ENCODE data around the gene MKNK2. TPM values are rescaled to one million over a fixed set of nuclear protein-coding genes. Genes with fewer than 3 reads are reported as not detected.

MKNK2 gene
- total RNA-seq, 4 donors from 2014 or later = 126 to 265 (median 152) TPM

DNA sequence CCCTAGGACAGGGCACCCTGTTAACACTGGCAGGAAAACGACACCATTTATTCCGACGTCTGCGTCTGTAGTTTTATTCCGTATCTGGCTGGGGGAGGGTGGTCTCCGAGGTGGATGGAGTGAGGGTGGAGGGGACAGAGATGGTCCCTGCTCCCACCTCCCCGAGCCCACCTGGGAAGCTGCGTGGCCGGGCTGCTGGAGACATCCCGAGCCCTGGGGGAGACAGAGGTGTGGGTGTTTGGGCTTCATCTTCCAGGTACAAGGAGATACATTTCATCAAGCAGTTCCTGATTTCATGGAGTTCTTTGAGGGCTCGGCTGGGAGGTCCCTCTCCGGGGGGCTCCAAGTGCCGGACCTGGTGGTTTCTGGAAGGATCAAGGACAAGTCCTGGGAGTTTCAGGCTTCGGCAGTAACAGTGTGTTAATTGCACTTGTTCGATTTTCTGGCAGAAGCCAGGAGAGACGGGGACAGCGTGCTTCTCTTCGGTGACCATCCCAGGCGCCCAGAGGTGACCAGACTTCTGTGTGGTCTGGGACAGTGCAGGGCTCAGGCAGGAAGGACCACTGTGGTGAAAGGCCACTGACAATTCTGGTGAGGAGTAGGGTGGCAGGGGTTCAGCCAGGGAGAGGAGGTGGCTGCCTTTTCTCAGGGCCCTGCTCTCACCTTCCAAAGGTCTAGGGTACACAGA, 20.1 kb upstream of the MKNK2 start:
- H3K9me3 ChIP-seq = no peaks in the 10 kb centered on the region
- peaks cover 0 to 16% (median 11%) of the 10 kb centered on the region in 4 donors for H3K4me1 ChIP-seq
- TF ChIP-seq POLR2A (IDR thresholded peaks at IDR 0.05) (no peak), EP300 (IDR thresholded peaks at IDR 0.05) (no peak)
- TF ChIP-seq, protein P1, sequence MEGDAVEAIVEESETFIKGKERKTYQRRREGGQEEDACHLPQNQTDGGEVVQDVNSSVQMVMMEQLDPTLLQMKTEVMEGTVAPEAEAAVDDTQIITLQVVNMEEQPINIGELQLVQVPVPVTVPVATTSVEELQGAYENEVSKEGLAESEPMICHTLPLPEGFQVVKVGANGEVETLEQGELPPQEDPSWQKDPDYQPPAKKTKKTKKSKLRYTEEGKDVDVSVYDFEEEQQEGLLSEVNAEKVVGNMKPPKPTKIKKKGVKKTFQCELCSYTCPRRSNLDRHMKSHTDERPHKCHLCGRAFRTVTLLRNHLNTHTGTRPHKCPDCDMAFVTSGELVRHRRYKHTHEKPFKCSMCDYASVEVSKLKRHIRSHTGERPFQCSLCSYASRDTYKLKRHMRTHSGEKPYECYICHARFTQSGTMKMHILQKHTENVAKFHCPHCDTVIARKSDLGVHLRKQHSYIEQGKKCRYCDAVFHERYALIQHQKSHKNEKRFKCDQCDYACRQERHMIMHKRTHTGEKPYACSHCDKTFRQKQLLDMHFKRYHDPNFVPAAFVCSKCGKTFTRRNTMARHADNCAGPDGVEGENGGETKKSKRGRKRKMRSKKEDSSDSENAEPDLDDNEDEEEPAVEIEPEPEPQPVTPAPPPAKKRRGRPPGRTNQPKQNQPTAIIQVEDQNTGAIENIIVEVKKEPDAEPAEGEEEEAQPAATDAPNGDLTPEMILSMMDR (IDR thresholded peaks at IDR 0.05) = no peak
- DNase-seq (ENCODE audit: low spot score in 2 of 2) = no peak
- no peaks in the 10 kb centered on the region for H3K27me3 ChIP-seq
- H3K36me3 ChIP-seq = peaks cover 4 to 54% (median 25%) of the 10 kb centered on the region in 3 donors
- no peak overlapping the region for H3K4me3 ChIP-seq
- WGBS, 2 donors = 80 to 81% methylated on average over 19 of the region's 19 CpGs
- peak overlapping the region in 1 of 4 donors; percentile 66 for H3K27ac ChIP-seq

DNA sequence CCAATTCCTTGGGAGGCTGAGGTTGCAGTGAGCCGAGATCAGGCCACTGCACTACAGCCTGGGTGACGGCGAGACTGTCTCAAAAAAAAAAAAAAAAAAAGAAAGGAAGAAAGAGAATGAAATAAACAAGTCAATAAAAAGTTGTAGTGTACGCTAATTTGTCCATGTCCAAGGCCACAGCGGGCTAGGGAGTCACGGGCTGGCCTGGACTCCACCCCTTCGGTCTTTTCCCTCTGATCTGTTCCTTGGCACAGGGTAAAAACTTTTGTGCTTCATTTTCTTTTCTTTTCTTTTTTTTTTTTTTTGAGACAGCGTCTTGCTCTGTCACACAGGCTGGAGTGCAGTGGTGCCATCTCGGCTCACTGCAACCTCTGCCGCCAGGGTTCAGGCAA, 19.4 kb upstream of the MKNK2 start:
- Histone ChIP-seq H3K9me3 (no peaks in the 10 kb centered on the region), H3K4me1 (peaks cover 0 to 18% (median 12%) of the 10 kb centered on the region in 4 donors), H3K27me3 (no peaks in the 10 kb centered on the region), H3K4me3 (no peak overlapping the region), H3K27ac (peak overlapping the region in 3 of 4 donors; percentile 66 to 76 (median 72)), H3K36me3 (peaks cover 4 to 47% (median 21%) of the 10 kb centered on the region in 3 donors)
- TF ChIP-seq EP300 (IDR thresholded peaks at IDR 0.05) (no peak), POLR2A (IDR thresholded peaks at IDR 0.05) (no peak)
- TF ChIP-seq, protein P1 (IDR thresholded peaks at IDR 0.05) = no peak
- 78 to 83% methylated on average over 10 of the region's 10 CpGs for WGBS, 2 donors
- no peak for DNase-seq (ENCODE audit: low spot score in 2 of 2)

DNA sequence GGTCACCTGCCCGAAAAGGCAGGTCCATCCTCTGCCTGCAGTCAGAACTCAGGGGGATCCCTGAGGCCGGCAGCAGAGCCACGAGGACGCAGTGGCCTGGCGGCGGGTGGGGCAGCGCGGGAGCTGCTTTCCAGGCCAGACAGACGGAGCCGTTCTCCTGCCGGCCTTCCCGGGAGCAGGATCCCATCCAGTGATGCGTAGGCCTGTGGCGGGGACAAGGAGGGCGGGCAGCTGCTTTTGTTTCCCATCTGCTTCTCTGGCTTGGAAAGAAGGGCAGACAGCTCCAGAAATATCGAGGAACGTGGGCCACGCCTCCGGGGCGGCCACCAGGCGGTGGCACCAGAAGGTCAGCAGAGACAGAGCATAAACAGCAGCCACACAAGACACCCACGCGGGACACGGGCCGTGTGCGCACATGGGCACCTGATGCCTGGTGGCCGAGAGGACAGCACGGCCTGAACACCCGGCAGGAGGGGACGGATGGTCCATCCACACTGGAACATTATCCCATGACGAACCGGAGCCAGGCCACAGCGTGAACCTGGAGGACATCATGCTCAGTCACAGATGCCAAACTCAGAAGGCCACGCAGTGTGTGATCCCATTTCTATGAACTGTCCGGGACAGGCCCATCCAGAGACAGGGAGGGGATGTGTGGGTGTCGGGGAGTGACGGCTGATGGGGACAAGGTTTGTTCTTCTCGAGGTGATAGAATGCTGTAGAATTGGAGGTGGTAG, 13.9 kb upstream of the MKNK2 start:
- DNase-seq (ENCODE audit: low spot score in 2 of 2) = no peak
- 43 to 51% methylated on average over 20 to 36 of the region's 38 CpGs for WGBS, 2 donors

DNA sequence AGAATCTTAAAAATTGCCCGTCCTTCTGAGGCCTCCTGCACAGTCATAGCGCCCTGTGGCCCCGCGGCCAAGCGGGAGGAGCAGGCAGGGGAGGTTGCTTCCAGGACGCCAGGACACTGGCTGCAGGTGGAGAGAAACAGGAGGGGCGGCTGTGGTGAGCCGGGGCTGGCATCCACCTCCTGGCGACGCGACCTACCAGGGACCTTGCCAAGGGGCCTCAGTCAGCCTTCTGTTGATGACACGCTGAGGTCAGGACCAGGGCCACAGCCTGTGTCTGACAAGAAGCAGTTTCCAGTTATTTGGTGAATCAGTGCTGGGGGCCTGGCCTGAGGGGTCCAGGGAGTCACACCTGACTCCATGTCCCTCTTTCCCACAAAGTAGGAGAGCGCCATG, 13.3 kb upstream of the MKNK2 start:
- Histone ChIP-seq H3K4me3 (peak overlapping the region in 1 of 4 donors; percentile 26), H3K27ac (peak overlapping the region; percentile 79 to 100 (median 96)), H3K36me3 (no peaks in the 10 kb centered on the region), H3K27me3 (no peaks in the 10 kb centered on the region), H3K4me1 (peaks cover 0 to 55% (median 42%) of the 10 kb centered on the region in 4 donors), H3K9me3 (no peaks in the 10 kb centered on the region)
- no peak for DNase-seq (ENCODE audit: low spot score in 2 of 2)
- WGBS, 2 donors = 57 to 75% methylated on average over 12 to 13 of the region's 13 CpGs
- TF ChIP-seq POLR2A (IDR thresholded peaks at IDR 0.05) (no peak), EP300 (IDR thresholded peaks at IDR 0.05) (no peak)
- TF ChIP-seq, protein P1 (IDR thresholded peaks at IDR 0.05) = no peak

More for the DNA sequence above, 13.9 kb upstream of the MKNK2 start:
- TF ChIP-seq, protein P1 (IDR thresholded peaks at IDR 0.05) = peak in 3 of 5 experiments; percentile 17 to 70 (median 51)
- peak; percentile 99 for TF ChIP-seq EP300 (IDR thresholded peaks at IDR 0.05)
- peak in 1 of 2 donors; percentile 79 for TF ChIP-seq POLR2A (IDR thresholded peaks at IDR 0.05)
- Histone ChIP-seq H3K27ac (peak overlapping the region; percentile 79 to 100 (median 96)), H3K27me3 (no peaks in the 10 kb centered on the region), H3K4me3 (peak overlapping the region in 1 of 4 donors; percentile 26), H3K9me3 (no peaks in the 10 kb centered on the region), H3K4me1 (peaks cover 0 to 55% (median 40%) of the 10 kb centered on the region in 4 donors), H3K36me3 (no peaks in the 10 kb centered on the region)

DNA sequence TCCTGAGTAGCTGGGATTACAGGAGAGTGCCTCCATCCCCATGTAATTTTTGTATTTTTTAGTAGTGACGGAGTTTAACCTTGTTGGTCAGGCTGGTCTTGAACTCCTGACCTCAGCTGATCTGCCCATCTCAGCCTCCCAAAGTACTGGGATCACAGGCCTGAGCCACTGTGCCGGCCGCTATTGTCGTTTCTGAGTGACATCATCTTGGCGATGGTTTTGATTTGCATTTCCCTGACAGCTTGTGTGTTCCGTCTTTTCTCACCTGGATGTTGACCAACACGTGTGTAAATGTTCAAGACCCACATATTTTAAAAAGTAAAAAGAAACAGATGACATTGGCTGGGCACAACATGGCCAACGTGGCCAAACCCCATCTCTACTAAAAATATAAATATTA, 12.8 kb upstream of the MKNK2 start:
- H3K27ac ChIP-seq = peak overlapping the region; percentile 79 to 100 (median 96)
- H3K9me3 ChIP-seq = no peaks in the 10 kb centered on the region
- DNase-seq (ENCODE audit: low spot score in 2 of 2) = no peak
- peaks cover 0 to 56% (median 42%) of the 10 kb centered on the region in 4 donors for H3K4me1 ChIP-seq
- no peaks in the 10 kb centered on the region for H3K36me3 ChIP-seq
- 68 to 73% methylated on average over 8 of the region's 8 CpGs for WGBS, 2 donors
- no peak overlapping the region for H3K4me3 ChIP-seq
- no peaks in the 10 kb centered on the region for H3K27me3 ChIP-seq
- TF ChIP-seq POLR2A (IDR thresholded peaks at IDR 0.05) = no peak
- TF ChIP-seq, protein P1 (IDR thresholded peaks at IDR 0.05) = no peak
- no peak for TF ChIP-seq EP300 (IDR thresholded peaks at IDR 0.05)
